ENCODE results near the gene SOCS7.

Gene SOCS7

DNA sequence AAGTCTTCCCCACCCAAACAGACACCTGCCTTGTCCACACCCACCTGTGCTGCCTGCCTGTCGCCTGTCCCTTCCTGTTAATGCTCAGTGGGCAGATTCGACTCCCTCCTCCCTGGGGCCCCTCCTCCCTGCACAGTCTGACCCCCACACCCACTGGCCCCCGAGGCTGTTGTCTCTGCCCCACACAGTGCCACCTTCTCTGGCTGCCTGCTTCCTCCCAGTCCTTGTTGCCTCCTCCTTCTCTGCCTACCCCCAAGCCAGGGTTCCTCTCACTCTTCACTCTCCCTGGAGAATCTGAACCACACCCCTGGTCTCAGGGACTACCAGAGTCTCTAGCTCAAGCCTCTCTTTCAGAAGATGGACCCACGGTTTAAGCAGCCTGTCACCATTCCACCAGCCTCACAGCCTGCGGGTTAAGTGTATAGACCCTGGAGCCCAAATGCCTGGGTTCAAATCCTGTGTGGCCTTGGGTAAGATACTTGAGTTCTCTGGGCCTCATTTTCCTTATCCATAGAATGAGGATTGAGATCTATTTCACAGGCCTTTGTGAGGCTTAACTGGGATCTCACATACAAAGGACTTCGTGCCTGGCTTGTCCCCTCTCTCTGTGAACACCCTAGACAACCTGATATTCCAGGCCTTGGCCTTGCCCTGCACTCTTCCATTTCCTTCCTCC is 72.8 kb downstream of the SOCS7 start:
- peak overlapping the region in 1 of 2 experiments; percentile 9 for H3K14ac ChIP-seq (ENCODE audit: low read length in 2 of 2)
- peaks cover 23 to 29% of the 10 kb centered on the region in 2 experiments for H3K27me3 ChIP-seq (ENCODE audit: control insufficient read depth in 1 of 2, insufficient read depth in 1 of 2, low read length in 2 of 2)
- H3K79me1 ChIP-seq (replicated peaks; ENCODE audit: low read length, poor library complexity, severe bottlenecking), result no peaks in the 10 kb centered on the region
- H3K18ac ChIP-seq (ENCODE audit: low read depth in 1 of 2, low read length in 2 of 2), result no peak overlapping the region
- no peaks in the 10 kb centered on the region for H3K36me3 ChIP-seq (ENCODE audit: control insufficient read depth in 1 of 2, insufficient read depth in 2 of 2, low read depth in 1 of 2, low read length in 2 of 2)
- H3K9me3 ChIP-seq (ENCODE audit: control insufficient read depth, low read length), result no peaks in the 10 kb centered on the region
- no peak overlapping the region for H2BK120ac ChIP-seq (ENCODE audit: low read depth, low read length)
- H3K23ac ChIP-seq (ENCODE audit: low read length in 2 of 2), result no peak overlapping the region
- no peak overlapping the region for H3K9ac ChIP-seq (ENCODE audit: low read length)
- no peak overlapping the region for H4K91ac ChIP-seq (ENCODE audit: low read length)
- no peak overlapping the region for H3K4me2 ChIP-seq (ENCODE audit: low read length, poor library complexity, severe bottlenecking)
- peaks cover 37% of the 10 kb centered on the region for H3K4me1 ChIP-seq (ENCODE audit: control insufficient read depth, insufficient read depth, low read depth, low read length)
- H2AK5ac ChIP-seq (ENCODE audit: low read length, severe bottlenecking), result peak overlapping the region; percentile 95
- no peak overlapping the region for H4K8ac ChIP-seq (ENCODE audit: low read length)
- no peak overlapping the region for H2AFZ ChIP-seq (ENCODE audit: low read depth, low read length)
- peak overlapping the region; percentile 35 to 54 for H2BK12ac ChIP-seq (ENCODE audit: low read length in 2 of 2)
- no peak overlapping the region for H2BK5ac ChIP-seq (ENCODE audit: low read depth, low read length, poor library complexity, severe bottlenecking)
- H3K27ac ChIP-seq (ENCODE audit: low read length, poor library complexity, severe bottlenecking), result no peak overlapping the region
- H3K4ac ChIP-seq (ENCODE audit: low read depth in 1 of 2, low read length in 2 of 2), result no peak overlapping the region
- no peak overlapping the region for H2BK15ac ChIP-seq (ENCODE audit: low read depth, poor library complexity, severe bottlenecking)
- WGBS, result 81% methylated on average over 6 of the region's 6 CpGs
- no peak overlapping the region for H3K4me3 ChIP-seq (ENCODE audit: insufficient read depth in 1 of 2, low read depth in 1 of 2, low read length in 2 of 2)
- no peak for DNase-seq

DNA sequence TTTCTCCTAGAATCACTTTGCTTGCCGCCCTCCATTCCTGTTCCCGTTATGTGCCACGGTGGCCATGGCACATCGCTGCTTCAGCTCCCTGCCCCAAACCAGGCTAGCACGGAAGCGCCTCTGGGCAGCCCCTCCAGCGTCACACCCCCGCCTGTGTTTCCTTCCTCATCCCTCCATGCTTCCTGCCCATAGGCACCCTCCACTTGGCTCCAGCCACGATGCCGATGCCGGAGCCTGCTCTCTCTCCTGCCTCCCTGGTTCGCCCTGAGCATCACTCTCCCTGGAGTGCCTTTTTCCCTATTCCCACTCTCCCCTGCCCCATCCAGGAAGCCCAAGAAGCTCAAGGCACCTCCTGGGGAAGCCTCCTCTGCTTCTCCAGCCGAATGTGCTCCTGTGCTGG is 73.4 kb downstream of the SOCS7 start:
- H3K9me3 ChIP-seq (ENCODE audit: control insufficient read depth, low read length), result no peaks in the 10 kb centered on the region
- no peaks in the 10 kb centered on the region for H3K36me3 ChIP-seq (ENCODE audit: control insufficient read depth in 1 of 2, insufficient read depth in 2 of 2, low read depth in 1 of 2, low read length in 2 of 2)
- no peak overlapping the region for H3K4me2 ChIP-seq (ENCODE audit: low read length, poor library complexity, severe bottlenecking)
- no peak overlapping the region for H3K14ac ChIP-seq (ENCODE audit: low read length in 2 of 2)
- no peak overlapping the region for H2BK15ac ChIP-seq (ENCODE audit: low read depth, poor library complexity, severe bottlenecking)
- H3K18ac ChIP-seq (ENCODE audit: low read depth in 1 of 2, low read length in 2 of 2), result peak overlapping the region in 1 of 2 experiments; percentile 41
- DNase-seq, result no peak
- H3K4me1 ChIP-seq (ENCODE audit: control insufficient read depth, insufficient read depth, low read depth, low read length), result peaks cover 39% of the 10 kb centered on the region
- H3K9ac ChIP-seq (ENCODE audit: low read length), result no peak overlapping the region
- no peak overlapping the region for H2BK120ac ChIP-seq (ENCODE audit: low read depth, low read length)
- no peak overlapping the region for H2AFZ ChIP-seq (ENCODE audit: low read depth, low read length)
- H3K4me3 ChIP-seq (ENCODE audit: insufficient read depth in 1 of 2, low read depth in 1 of 2, low read length in 2 of 2), result no peak overlapping the region
- no peak overlapping the region for H3K23ac ChIP-seq (ENCODE audit: low read length in 2 of 2)
- no peak overlapping the region for H3K27ac ChIP-seq (ENCODE audit: low read length, poor library complexity, severe bottlenecking)
- H2AK5ac ChIP-seq (ENCODE audit: low read length, severe bottlenecking), result peak overlapping the region; percentile 95
- H4K8ac ChIP-seq (ENCODE audit: low read length), result peak overlapping the region; percentile 12
- no peaks in the 10 kb centered on the region for H3K79me1 ChIP-seq (replicated peaks; ENCODE audit: low read length, poor library complexity, severe bottlenecking)
- H2BK12ac ChIP-seq (ENCODE audit: low read length in 2 of 2), result peak overlapping the region; percentile 35 to 73
- H3K4ac ChIP-seq (ENCODE audit: low read depth in 1 of 2, low read length in 2 of 2), result no peak overlapping the region
- peak overlapping the region; percentile 63 for H4K91ac ChIP-seq (ENCODE audit: low read length)
- H2BK5ac ChIP-seq (ENCODE audit: low read depth, low read length, poor library complexity, severe bottlenecking), result no peak overlapping the region
- 91% methylated on average over 12 of the region's 13 CpGs for WGBS
- H3K27me3 ChIP-seq (ENCODE audit: control insufficient read depth in 1 of 2, insufficient read depth in 1 of 2, low read length in 2 of 2), result peaks cover 17 to 23% of the 10 kb centered on the region in 2 experiments

GRCh38 chr17:38425744-38426143 is 74.1 kb downstream of the SOCS7 start:
- Histone ChIP-seq H3K18ac (ENCODE audit: low read depth in 1 of 2, low read length in 2 of 2) (peak overlapping the region; percentile 10 to 82), H2BK15ac (ENCODE audit: low read depth, poor library complexity, severe bottlenecking) (peak overlapping the region; percentile 78)

DNA sequence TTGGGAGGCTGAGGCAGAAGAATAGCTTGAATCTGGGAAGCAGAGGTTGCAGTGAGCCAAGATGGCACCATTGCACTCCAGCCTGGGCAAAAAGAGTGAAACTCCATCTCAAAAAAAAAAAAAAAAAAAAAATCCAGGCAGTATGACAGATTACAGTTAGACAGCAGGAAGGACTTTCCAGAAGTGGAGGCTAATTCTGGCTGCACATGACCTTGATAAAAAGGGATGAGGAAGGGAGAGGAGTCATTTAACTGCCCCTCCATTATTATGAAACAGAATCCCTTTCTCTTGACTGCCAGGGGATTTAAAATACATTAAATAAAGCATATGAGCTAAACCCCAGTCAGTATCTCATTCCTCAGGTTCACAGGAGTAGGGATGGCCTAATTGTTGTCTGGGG is 74.8 kb downstream of the SOCS7 start:
- no peak overlapping the region for H3K4me2 ChIP-seq (ENCODE audit: low read length, poor library complexity, severe bottlenecking)
- no peak for DNase-seq
- peak overlapping the region; percentile 73 to 76 for H2BK12ac ChIP-seq (ENCODE audit: low read length in 2 of 2)
- peaks cover 0 to 7% of the 10 kb centered on the region in 2 experiments for H3K36me3 ChIP-seq (ENCODE audit: control insufficient read depth in 1 of 2, insufficient read depth in 2 of 2, low read depth in 1 of 2, low read length in 2 of 2)
- no peak overlapping the region for H3K4me3 ChIP-seq (ENCODE audit: insufficient read depth in 1 of 2, low read depth in 1 of 2, low read length in 2 of 2)
- H3K27ac ChIP-seq (ENCODE audit: low read length, poor library complexity, severe bottlenecking), result no peak overlapping the region
- H3K4me1 ChIP-seq (ENCODE audit: control insufficient read depth, insufficient read depth, low read depth, low read length), result peaks cover 47% of the 10 kb centered on the region
- no peaks in the 10 kb centered on the region for H3K9me3 ChIP-seq (ENCODE audit: control insufficient read depth, low read length)
- peak overlapping the region; percentile 18 for H4K91ac ChIP-seq (ENCODE audit: low read length)
- H2BK5ac ChIP-seq (ENCODE audit: low read depth, low read length, poor library complexity, severe bottlenecking), result no peak overlapping the region
- no peak overlapping the region for H2BK120ac ChIP-seq (ENCODE audit: low read depth, low read length)
- no peak overlapping the region for H2BK15ac ChIP-seq (ENCODE audit: low read depth, poor library complexity, severe bottlenecking)
- peaks cover 3 to 10% of the 10 kb centered on the region in 2 experiments for H3K27me3 ChIP-seq (ENCODE audit: control insufficient read depth in 1 of 2, insufficient read depth in 1 of 2, low read length in 2 of 2)
- no peak overlapping the region for H3K4ac ChIP-seq (ENCODE audit: low read depth in 1 of 2, low read length in 2 of 2)
- H3K79me1 ChIP-seq (replicated peaks; ENCODE audit: low read length, poor library complexity, severe bottlenecking), result no peaks in the 10 kb centered on the region
- no peak overlapping the region for H2AFZ ChIP-seq (ENCODE audit: low read depth, low read length)
- H4K8ac ChIP-seq (ENCODE audit: low read length), result peak overlapping the region; percentile 82
- H3K23ac ChIP-seq (ENCODE audit: low read length in 2 of 2), result no peak overlapping the region
- H3K14ac ChIP-seq (ENCODE audit: low read length in 2 of 2), result peak overlapping the region in 1 of 2 experiments; percentile 69
- H2AK5ac ChIP-seq (ENCODE audit: low read length, severe bottlenecking), result peak overlapping the region; percentile 97
- H3K18ac ChIP-seq (ENCODE audit: low read depth in 1 of 2, low read length in 2 of 2), result no peak overlapping the region
- H3K9ac ChIP-seq (ENCODE audit: low read length), result peak overlapping the region; percentile 8

More at GRCh38 chr17:38425744-38426143, 74.1 kb downstream of the SOCS7 start:
- peak overlapping the region; percentile 38 for H3K4me2 ChIP-seq (ENCODE audit: low read length, poor library complexity, severe bottlenecking)
- peak overlapping the region; percentile 97 for H2AK5ac ChIP-seq (ENCODE audit: low read length, severe bottlenecking)
- H2BK120ac ChIP-seq (ENCODE audit: low read depth, low read length), result peak overlapping the region; percentile 71
- H4K8ac ChIP-seq (ENCODE audit: low read length), result peak overlapping the region; percentile 90
- H3K79me1 ChIP-seq (replicated peaks; ENCODE audit: low read length, poor library complexity, severe bottlenecking), result no peaks in the 10 kb centered on the region
- peak overlapping the region; percentile 46 to 57 for H3K4ac ChIP-seq (ENCODE audit: low read depth in 1 of 2, low read length in 2 of 2)
- H3K9ac ChIP-seq (ENCODE audit: low read length), result no peak overlapping the region
- peaks cover 10 to 17% of the 10 kb centered on the region in 2 experiments for H3K27me3 ChIP-seq (ENCODE audit: control insufficient read depth in 1 of 2, insufficient read depth in 1 of 2, low read length in 2 of 2)
- no peaks in the 10 kb centered on the region for H3K9me3 ChIP-seq (ENCODE audit: control insufficient read depth, low read length)
- H2AFZ ChIP-seq (ENCODE audit: low read depth, low read length), result peak overlapping the region; percentile 3
- no peak overlapping the region for H2BK5ac ChIP-seq (ENCODE audit: low read depth, low read length, poor library complexity, severe bottlenecking)
- peak; percentile 61 for DNase-seq
- no peak overlapping the region for H3K23ac ChIP-seq (ENCODE audit: low read length in 2 of 2)
- peak overlapping the region; percentile 70 for H4K91ac ChIP-seq (ENCODE audit: low read length)
- H3K27ac ChIP-seq (ENCODE audit: low read length, poor library complexity, severe bottlenecking), result peak overlapping the region; percentile 29
- H3K4me1 ChIP-seq (ENCODE audit: control insufficient read depth, insufficient read depth, low read depth, low read length), result peaks cover 44% of the 10 kb centered on the region
- no peaks in the 10 kb centered on the region for H3K36me3 ChIP-seq (ENCODE audit: control insufficient read depth in 1 of 2, insufficient read depth in 2 of 2, low read depth in 1 of 2, low read length in 2 of 2)
- H3K4me3 ChIP-seq (ENCODE audit: insufficient read depth in 1 of 2, low read depth in 1 of 2, low read length in 2 of 2), result no peak overlapping the region
- peak overlapping the region; percentile 59 to 84 for H2BK12ac ChIP-seq (ENCODE audit: low read length in 2 of 2)
- 25% methylated on average over 5 of the region's 9 CpGs for WGBS
- peak overlapping the region in 1 of 2 experiments; percentile 49 for H3K14ac ChIP-seq (ENCODE audit: low read length in 2 of 2)
